Hepatocyte (in vitro differentiated cells): ENCODE measurements around the gene DCAF11. TPM values are rescaled to one million over a fixed set of nuclear protein-coding genes. Genes with fewer than 3 reads are reported as not detected.

Experiments
- DNase-seq: peaks from one replicate; pipeline ENCODE4 v3.0.0-alpha.2; 2016; ENCODE audit warnings: low spot score
- H2AFZ ChIP-seq: fragments of 200-600 bp; sonication (generic); 2 replicates; pipeline ENCODE4 v1.6.0; 2016; ENCODE audit warnings: antibody characterized with exemption, mild to moderate bottlenecking
- H3K27ac ChIP-seq: fragments of 200-600 bp; sonication (generic); 2 replicates; pipeline ENCODE4 v1.5.1; 2016; ENCODE audit warnings: mild to moderate bottlenecking
- H3K27me3 ChIP-seq: fragments of 200-600 bp; sonication (generic); 2 replicates; pipeline ENCODE4 v1.6.1; 2016
- H3K36me3 ChIP-seq: fragments of 200-600 bp; sonication (generic); replicated peaks from 2 replicates; pipeline ENCODE4 v1.5.1; 2016; ENCODE audit warnings: low read depth; ENCODE audit not compliant: insufficient read depth
- H3K4me1 ChIP-seq: fragments of 200-600 bp; sonication (generic); 2 replicates; pipeline ENCODE4 v1.5.1; 2016; ENCODE audit warnings: mild to moderate bottlenecking, moderate library complexity; ENCODE audit not compliant: insufficient read depth
- H3K4me2 ChIP-seq: fragments of 200-600 bp; sonication (generic); 2 replicates; pipeline ENCODE4 v1.6.0; 2016
- H3K4me3 ChIP-seq: fragments of 200-600 bp; sonication (generic); 2 replicates; pipeline ENCODE4 v1.5.1; 2016; ENCODE audit warnings: mild to moderate bottlenecking
- H3K79me2 ChIP-seq: fragments of 200-600 bp; sonication (generic); 2 replicates; pipeline ENCODE4 v1.6.0; 2017; ENCODE audit warnings: mild to moderate bottlenecking
- H3K9me2 ChIP-seq: fragments of 200-600 bp; sonication (generic); replicated peaks from 2 replicates; pipeline ENCODE4 v1.6.0; 2017; ENCODE audit warnings: mild to moderate bottlenecking; ENCODE audit not compliant: insufficient read depth
- H3K9me3 ChIP-seq: fragments of 200-600 bp; sonication (generic); 2 replicates; pipeline ENCODE4 v1.5.1; 2016; ENCODE audit warnings: low read depth, mild to moderate bottlenecking
- H4K20me1 ChIP-seq: fragments of 200-600 bp; sonication (generic); 2 replicates; pipeline ENCODE4 v1.6.0; 2016; ENCODE audit warnings: mild to moderate bottlenecking; ENCODE audit not compliant: insufficient read depth, poor library complexity, severe bottlenecking
- EZH2 ChIP-seq: fragments of 200-600 bp; sonication (generic); IDR thresholded peaks from 2 replicates; pipeline ENCODE4 v1.6.1; 2016; ENCODE audit warnings: antibody characterized with exemption, mild to moderate bottlenecking, borderline replicate concordance
- EZH2phosphoT487 ChIP-seq: fragments of 200-600 bp; sonication (generic); IDR thresholded peaks from one replicate; pipeline ENCODE4 v1.6.1; 2018; ENCODE audit warnings: antibody characterized with exemption, mild to moderate bottlenecking, low read depth, moderate library complexity; ENCODE audit not compliant: unreplicated experiment, severe bottlenecking
- WGBS: methylation state at CpG from one replicate; pipeline ENCODE4 v1.1.6; 2016; ENCODE audit warnings: low lambda C conversion rate; ENCODE audit errors: missing lambda C conversion rate; 5-methylcytosine and 5-hydroxymethylcytosine counted together
- polyA plus RNA-seq: library from polyadenylated mRNA; unstranded; fragments of >200 nt; fragmentation: Nextera tagmentation; extraction: Ambion mirVana; gene quantifications from 2 replicates; pipeline ENCODE4 v1.2.1, GENCODE V29; 2016
- total RNA-seq: library from RNA; depleted of rRNA; stranded (reverse); fragments of >200 nt; gene quantifications from 2 replicates; pipeline ENCODE4 v1.2.3, GENCODE V29; 2014
- TF ChIP-seq, protein P1 (sequence below): fragments of 200-600 bp; sonication (generic); IDR thresholded peaks from 2 replicates; pipeline ENCODE4 v1.5.1; 2016; ENCODE audit warnings: antibody characterized with exemption, mild to moderate bottlenecking; ENCODE audit not compliant: poor library complexity

The DCAF11 gene
- total and polyA plus RNA-seq, 2 experiments from 2014 or later, result 55.6 to 78.9 TPM

DNA sequence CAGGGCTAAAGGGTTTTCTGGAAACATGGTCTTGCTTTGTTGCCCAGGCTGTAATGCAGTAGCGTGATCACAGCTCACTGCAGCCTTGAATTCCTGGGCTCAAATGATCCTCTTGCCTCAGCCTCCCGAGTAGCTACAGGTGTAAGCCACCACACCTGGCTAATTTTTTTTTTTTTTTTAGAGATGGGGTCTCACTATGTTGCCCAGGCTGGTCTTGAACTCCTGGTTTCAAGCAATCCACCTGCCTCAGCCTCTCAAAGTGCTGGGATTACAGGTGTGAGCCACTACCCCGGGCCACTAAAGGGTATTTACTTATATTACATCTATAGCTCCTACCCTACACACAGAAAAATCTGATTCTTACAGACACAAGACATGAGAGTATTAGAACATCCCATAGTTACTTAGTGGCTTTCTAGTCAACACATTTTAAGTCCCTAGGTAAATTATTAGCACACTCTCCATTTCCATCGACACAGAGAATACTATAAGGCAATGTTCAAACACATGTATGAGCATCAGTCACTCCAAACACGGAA lies 6.2 kb upstream of the DCAF11 start:
- no peak for TF ChIP-seq EZH2phosphoT487
- no peak for TF ChIP-seq EZH2
- TF ChIP-seq, protein P1, sequence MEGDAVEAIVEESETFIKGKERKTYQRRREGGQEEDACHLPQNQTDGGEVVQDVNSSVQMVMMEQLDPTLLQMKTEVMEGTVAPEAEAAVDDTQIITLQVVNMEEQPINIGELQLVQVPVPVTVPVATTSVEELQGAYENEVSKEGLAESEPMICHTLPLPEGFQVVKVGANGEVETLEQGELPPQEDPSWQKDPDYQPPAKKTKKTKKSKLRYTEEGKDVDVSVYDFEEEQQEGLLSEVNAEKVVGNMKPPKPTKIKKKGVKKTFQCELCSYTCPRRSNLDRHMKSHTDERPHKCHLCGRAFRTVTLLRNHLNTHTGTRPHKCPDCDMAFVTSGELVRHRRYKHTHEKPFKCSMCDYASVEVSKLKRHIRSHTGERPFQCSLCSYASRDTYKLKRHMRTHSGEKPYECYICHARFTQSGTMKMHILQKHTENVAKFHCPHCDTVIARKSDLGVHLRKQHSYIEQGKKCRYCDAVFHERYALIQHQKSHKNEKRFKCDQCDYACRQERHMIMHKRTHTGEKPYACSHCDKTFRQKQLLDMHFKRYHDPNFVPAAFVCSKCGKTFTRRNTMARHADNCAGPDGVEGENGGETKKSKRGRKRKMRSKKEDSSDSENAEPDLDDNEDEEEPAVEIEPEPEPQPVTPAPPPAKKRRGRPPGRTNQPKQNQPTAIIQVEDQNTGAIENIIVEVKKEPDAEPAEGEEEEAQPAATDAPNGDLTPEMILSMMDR, result no peak
- 34% methylated on average over 5 of the region's 5 CpGs for WGBS
- H4K20me1 ChIP-seq, result no peaks in the 10 kb centered on the region
- no peak overlapping the region for H3K4me2 ChIP-seq
- H2AFZ ChIP-seq, result no peak overlapping the region
- H3K27ac ChIP-seq, result no peak overlapping the region
- no peaks in the 10 kb centered on the region for H3K36me3 ChIP-seq
- no peaks in the 10 kb centered on the region for H3K27me3 ChIP-seq
- no peaks in the 10 kb centered on the region for H3K4me1 ChIP-seq
- H3K79me2 ChIP-seq, result peaks cover 3% of the 10 kb centered on the region
- no peak for DNase-seq
- H3K4me3 ChIP-seq, result no peak overlapping the region
- H3K9me3 ChIP-seq, result no peaks in the 10 kb centered on the region
- no peaks in the 10 kb centered on the region for H3K9me2 ChIP-seq

DNA sequence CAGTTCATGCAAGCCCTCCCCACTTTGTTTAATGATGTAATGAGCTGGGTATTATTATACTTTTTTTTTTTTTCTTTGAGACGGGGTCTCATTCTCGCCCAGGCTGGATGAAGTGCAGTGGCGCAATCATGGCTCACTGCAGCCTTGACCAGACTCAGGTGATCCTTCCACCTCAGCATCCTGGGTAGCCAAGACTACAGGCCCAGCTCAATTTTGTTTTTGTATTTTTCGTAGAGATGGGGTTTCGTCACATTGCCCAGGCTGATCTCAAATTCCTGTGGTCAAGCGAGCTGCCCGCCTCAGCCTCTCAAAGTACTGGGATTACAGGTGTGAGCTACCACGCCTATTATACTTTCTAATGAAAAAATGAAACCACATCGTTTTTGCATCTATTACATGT lies 4.5 kb upstream of the DCAF11 start:
- Histone ChIP-seq H3K4me3 (no peak overlapping the region), H3K79me2 (peaks cover 3% of the 10 kb centered on the region), H3K4me1 (no peaks in the 10 kb centered on the region), H2AFZ (no peak overlapping the region), H3K9me3 (no peaks in the 10 kb centered on the region), H3K36me3 (no peaks in the 10 kb centered on the region), H3K9me2 (no peaks in the 10 kb centered on the region), H3K4me2 (no peak overlapping the region), H3K27me3 (no peaks in the 10 kb centered on the region), H4K20me1 (no peaks in the 10 kb centered on the region), H3K27ac (no peak overlapping the region)
- DNase-seq, result no peak
- TF ChIP-seq EZH2phosphoT487, result no peak
- no peak for TF ChIP-seq EZH2
- TF ChIP-seq, protein P1, result no peak
- 90% methylated on average over 9 of the region's 9 CpGs for WGBS

DNA sequence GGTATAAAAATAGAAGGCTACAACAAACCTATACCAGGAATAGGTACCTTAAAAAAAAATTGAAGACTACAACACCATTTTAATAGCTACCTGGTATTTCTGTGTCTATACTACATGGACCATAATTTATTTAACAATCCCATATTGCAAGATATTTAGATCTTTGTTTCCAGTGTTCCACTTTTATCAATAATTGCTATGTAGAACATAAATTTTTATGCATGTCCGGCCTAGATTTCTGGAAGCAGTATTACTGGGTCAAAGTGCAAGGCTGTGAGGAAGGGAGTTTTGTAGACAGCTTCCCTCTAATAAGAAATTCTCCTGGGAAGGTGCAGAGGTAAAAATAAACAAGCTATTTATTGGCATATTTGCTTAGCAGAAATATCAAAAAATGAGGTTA lies 4.1 kb upstream of the DCAF11 start:
- peaks cover 3% of the 10 kb centered on the region for H3K79me2 ChIP-seq
- no peaks in the 10 kb centered on the region for H3K27me3 ChIP-seq
- H4K20me1 ChIP-seq, result no peaks in the 10 kb centered on the region
- no peak overlapping the region for H3K4me3 ChIP-seq
- no peaks in the 10 kb centered on the region for H3K36me3 ChIP-seq
- no peaks in the 10 kb centered on the region for H3K4me1 ChIP-seq
- no peaks in the 10 kb centered on the region for H3K9me2 ChIP-seq
- WGBS, result 80% methylated on average over 1 of the region's 1 CpG
- H2AFZ ChIP-seq, result no peak overlapping the region
- no peak overlapping the region for H3K27ac ChIP-seq
- no peak for TF ChIP-seq EZH2
- TF ChIP-seq, protein P1, result no peak
- no peak for TF ChIP-seq EZH2phosphoT487
- no peaks in the 10 kb centered on the region for H3K9me3 ChIP-seq
- no peak for DNase-seq
- H3K4me2 ChIP-seq, result no peak overlapping the region
